GM23338 (cell line): Measurements from ENCODE around the gene SSH3. TPM values are rescaled to one million over a fixed set of nuclear protein-coding genes. Genes with fewer than 3 reads are reported as not detected.

Experiments used
- ATAC-seq: fragments of 200-7000 bp; cut with Tn5 transposase; 3 replicates; pipeline ENCODE4 v1.9.1; 2020
- DNase-seq: peaks from one replicate; pipeline ENCODE4 v3.0.0-alpha.2; 2015; ENCODE audit warnings: low spot score
- H2AFZ ChIP-seq: fragments of 200-600 bp; sonication (generic); 2 replicates; pipeline ENCODE4 v1.8.0; 2016; ENCODE audit warnings: antibody characterized with exemption, mild to moderate bottlenecking, moderate library complexity
- H3F3A ChIP-seq: fragments of 200-600 bp; sonication (generic); replicated peaks from 2 replicates; pipeline ENCODE4 v1.8.0; 2017; ENCODE audit warnings: antibody characterized with exemption, mixed run types, low read depth
- H3K27ac ChIP-seq: fragments of 200-600 bp; sonication (generic); 2 replicates; pipeline ENCODE4 v1.6.1; 2016; ENCODE audit warnings: low read depth
- H3K27me3 ChIP-seq: fragments of 200-600 bp; sonication (generic); 2 replicates; pipeline ENCODE4 v1.8.0; 2016; ENCODE audit warnings: mild to moderate bottlenecking, mixed run types, moderate library complexity; ENCODE audit not compliant: insufficient read depth
- H3K36me3 ChIP-seq: fragments of 200-600 bp; sonication (generic); 2 replicates; pipeline ENCODE4 v1.8.0; 2016; ENCODE audit warnings: mild to moderate bottlenecking; ENCODE audit not compliant: insufficient read depth
- H3K4me1 ChIP-seq: fragments of 200-600 bp; sonication (generic); 2 replicates; pipeline ENCODE4 v1.8.0; 2016; ENCODE audit warnings: mild to moderate bottlenecking, moderate library complexity; ENCODE audit not compliant: insufficient read depth
- H3K4me2 ChIP-seq: fragments of 200-600 bp; sonication (generic); 2 replicates; pipeline ENCODE4 v1.7.1; 2017; ENCODE audit warnings: mixed run types
- H3K4me3 ChIP-seq: fragments of 200-600 bp; sonication (generic); 2 replicates; pipeline ENCODE4 v1.6.1; 2016; ENCODE audit warnings: mixed run types
- H3K79me2 ChIP-seq: fragments of 200-600 bp; sonication (generic); replicated peaks from 2 replicates; pipeline ENCODE4 v1.8.0; 2017; ENCODE audit warnings: mild to moderate bottlenecking; ENCODE audit not compliant: insufficient read depth
- H3K9me2 ChIP-seq: fragments of 200-600 bp; sonication (generic); 2 replicates; pipeline ENCODE4 v1.8.0; 2017; ENCODE audit not compliant: insufficient read depth
- H4K20me1 ChIP-seq: fragments of 200-600 bp; sonication (generic); replicated peaks from 2 replicates; pipeline ENCODE4 v1.8.0; 2017; ENCODE audit warnings: mild to moderate bottlenecking; ENCODE audit not compliant: insufficient read depth
- H3K27ac Mint-ChIP-seq: 2 replicates; pipeline ENCODE4 v1.8.0; 2020; ENCODE audit warnings: inconsistent platforms, mild to moderate bottlenecking, moderate library complexity, mixed read lengths
- H3K27me3 Mint-ChIP-seq: 3 replicates; pipeline ENCODE4 v1.8.0; 2022; ENCODE audit warnings: low read depth, mild to moderate bottlenecking, moderate library complexity, mixed read lengths, inconsistent platforms; ENCODE audit not compliant: insufficient read depth, poor library complexity
- H3K36me3 Mint-ChIP-seq: 3 replicates; pipeline ENCODE4 v1.8.0; 2021; ENCODE audit warnings: low read depth, mild to moderate bottlenecking, inconsistent platforms, moderate library complexity, mixed read lengths
- H3K4me1 Mint-ChIP-seq: 3 replicates; pipeline ENCODE4 v1.8.0; 2020; ENCODE audit warnings: mild to moderate bottlenecking, inconsistent platforms, mixed read lengths
- H3K4me3 Mint-ChIP-seq: 3 replicates; pipeline ENCODE4 v1.8.0; 2021; ENCODE audit warnings: moderate library complexity, mild to moderate bottlenecking, inconsistent platforms, mixed read lengths
- H3K9me3 Mint-ChIP-seq: 3 replicates; pipeline ENCODE4 v1.8.0; 2020; ENCODE audit warnings: moderate library complexity, mild to moderate bottlenecking, inconsistent platforms, mixed read lengths
- CREB1 ChIP-seq: fragments of 250-450 bp; sonication (Bioruptor Pico); IDR thresholded peaks from 2 replicates; pipeline ENCODE4 v1.5.0; 2020; ENCODE audit warnings: low read depth, mild to moderate bottlenecking, moderate library complexity
- EZH2 ChIP-seq: fragments of 200-600 bp; sonication (generic); IDR thresholded peaks from one replicate; pipeline ENCODE4 v1.8.0; 2017; ENCODE audit warnings: antibody characterized with exemption, mild to moderate bottlenecking, low read depth; ENCODE audit not compliant: unreplicated experiment
- JUNB ChIP-seq: IDR thresholded peaks from one replicate; pipeline ENCODE4 v1.6.1; 2016; ENCODE audit warnings: antibody characterized with exemption; ENCODE audit not compliant: unreplicated experiment
- POLR2AphosphoS5 ChIP-seq: IDR thresholded peaks from 2 replicates; pipeline ENCODE4 v1.6.1; 2016; ENCODE audit warnings: antibody characterized with exemption, low read depth
- ZNF114 ChIP-seq: fragments of 250-450 bp; sonication (Bioruptor Pico); IDR thresholded peaks from 2 replicates; pipeline ENCODE4 v1.5.0; 2020; ENCODE audit warnings: mild to moderate bottlenecking, moderate library complexity
- ZNF331 ChIP-seq: fragments of 250-450 bp; sonication (Bioruptor Pico); IDR thresholded peaks from 2 replicates; pipeline ENCODE4 v1.5.0; 2020; ENCODE audit warnings: low read depth, mild to moderate bottlenecking, moderate library complexity
- ZNF462 ChIP-seq: fragments of 250-450 bp; sonication (Bioruptor Pico); IDR thresholded peaks from 2 replicates; pipeline ENCODE4 v1.5.0; 2020; ENCODE audit warnings: mild to moderate bottlenecking, moderate library complexity
- polyA plus RNA-seq: library from polyadenylated mRNA; unstranded; fragments of >200 nt; fragmentation: Nextera tagmentation; extraction: Ambion mirVana; gene quantifications from 2 replicates; pipeline ENCODE4 v1.2.1, GENCODE V29; 2016
- total RNA-seq: library from RNA; depleted of rRNA; stranded (reverse); fragments of >200 nt; shearing (Covaris generic); gene quantifications from 2 replicates; pipeline ENCODE4 v1.2.3, GENCODE V29; 2014

SSH3 gene
- total and polyA plus RNA-seq, 2 experiments from 2014 or later: 17.8 to 40.0 TPM

GRCh38 chr11:67356864-67357561 lies 53.7 kb downstream of the SSH3 start (continued):
- TF ChIP-seq ZNF462 (0 out of 2 replicates have a peak, but pooled peaks have one; percentile 7), POLR2AphosphoS5 (no peak), ZNF331 (CRISPR knock-in tag) (no peak), ZNF114 (CRISPR knock-in tag) (no peak), CREB1 (CRISPR knock-in tag) (0 out of 2 replicates have a peak, but pooled peaks have one; percentile 12)

- H3K36me3 ChIP-seq: no peaks in the 10 kb centered on the region
- Mint-ChIP-seq H3K36me3 (no peaks in the 10 kb centered on the region; the same call in 2 of the 3 replicates), H3K27ac (no peak overlapping the region), H3K9me3 (no peaks in the 10 kb centered on the region; the same call in 2 of the 3 replicates), H3K27me3 (peaks cover 28% of the 10 kb centered on the region), H3K4me1 (peaks cover 23% of the 10 kb centered on the region), H3K4me3 (no peak overlapping the region)
- DNase-seq (no peak), ATAC-seq (no peak)
- H3K4me3 ChIP-seq: no peak overlapping the region
- no peaks in the 10 kb centered on the region for H3K9me2 ChIP-seq
- peaks cover 4% of the 10 kb centered on the region; the same call in 1 of the 2 replicates for H3K27me3 ChIP-seq
- no peak overlapping the region for H3K4me2 ChIP-seq
- H4K20me1 ChIP-seq: no peaks in the 10 kb centered on the region
- peaks cover 9% of the 10 kb centered on the region for H3K4me1 ChIP-seq
- 0 out of 2 replicates have a peak, but pooled peaks cover 9% of the 10 kb centered on the region for H3F3A ChIP-seq
- H2AFZ ChIP-seq: no peak overlapping the region
- H3K27ac ChIP-seq: no peak overlapping the region
- H3K79me2 ChIP-seq: no peaks in the 10 kb centered on the region
- no peak for TF ChIP-seq ZNF114 (CRISPR knock-in tag)
- no peak for TF ChIP-seq POLR2AphosphoS5
- no peak for TF ChIP-seq EZH2
- TF ChIP-seq JUNB: no peak
- no peak for TF ChIP-seq ZNF462
Observed at GRCh38 chr11:67357831-67358670, 54.7 kb downstream of the SSH3 start.
